ENCODE results near the gene CD19. TPM values are rescaled to one million over a fixed set of nuclear protein-coding genes. Genes with fewer than 3 reads are reported as not detected.

CD19 gene
- total RNA-seq, 1 donor from 2014 or later: not detected

- H3K27me3 ChIP-seq: no peaks in the 10 kb centered on the region
- no peaks in the 10 kb centered on the region for H3K4me1 ChIP-seq
- H3K9me3 ChIP-seq: peaks cover 4% of the 10 kb centered on the region
- DNase-seq (ENCODE audit: extremely low spot score in 2 of 2): no peak
- intact Hi-C loops (cut with DNase I): no loop called here
- TF ChIP-seq POLR2A (IDR thresholded peaks at IDR 0.05) (no peak), POLR2AphosphoS5 (IDR thresholded peaks at IDR 0.05; ENCODE audit: insufficient read depth in 1 of 2, low read depth in 1 of 2) (no peak), CTCF (IDR thresholded peaks at IDR 0.05) (no peak)
- peaks cover 0 to 67% of the 10 kb centered on the region in 2 donors for H3K36me3 ChIP-seq
- no peak overlapping the region for H3K4me3 ChIP-seq
- peak overlapping the region; percentile 29 for H3K27ac ChIP-seq
These were observed 52.3 kb downstream of the CD19 start for GRCh38 chr16:28984091-28984490.

GRCh38 chr16:28984619-28985135 is 52.9 kb downstream of the CD19 start, which contains the start of gene LAT:
TSS of gene LAT (plus strand) at chr16:28985052. CDS start at chr16:28985418, 366 bp downstream.
- intact Hi-C loops (cut with DNase I): no loop called here
- H3K27ac ChIP-seq: peak within 1 kb of the TSS; percentile 29
- peaks cover 0 to 66% of the 10 kb centered on the region in 2 donors for H3K36me3 ChIP-seq
- H3K9me3 ChIP-seq: peaks cover 4% of the 10 kb centered on the region
- H3K4me1 ChIP-seq: no peaks in the 10 kb centered on the region
- peak within 1 kb of the TSS in 1 of 2 donors; percentile 24 for H3K4me3 ChIP-seq
- TF ChIP-seq POLR2AphosphoS5 (IDR thresholded peaks at IDR 0.05; ENCODE audit: insufficient read depth in 1 of 2, low read depth in 1 of 2) (peak in 1 of 2 donors; percentile 16), CTCF (IDR thresholded peaks at IDR 0.05) (no peak), POLR2A (IDR thresholded peaks at IDR 0.05) (no peak)
- no peaks in the 10 kb centered on the region for H3K27me3 ChIP-seq
- no peak for DNase-seq (ENCODE audit: extremely low spot score in 2 of 2)

GRCh38 chr16:28985211-28986041 is 53.7 kb downstream of the CD19 start:
- Histone ChIP-seq H3K4me3 (peak overlapping the region in 1 of 2 donors; percentile 24), H3K27me3 (no peaks in the 10 kb centered on the region), H3K4me1 (no peaks in the 10 kb centered on the region), H3K36me3 (peaks cover 0 to 64% of the 10 kb centered on the region in 2 donors), H3K27ac (no peak overlapping the region), H3K9me3 (peaks cover 4% of the 10 kb centered on the region)
- intact Hi-C loops (cut with DNase I): no loop called here
- no peak for DNase-seq (ENCODE audit: extremely low spot score in 2 of 2)
- no peak for TF ChIP-seq CTCF (IDR thresholded peaks at IDR 0.05)

- H3K4me3 ChIP-seq: peak overlapping the region in 1 of 2 donors; percentile 24
- H3K4me1 ChIP-seq: no peaks in the 10 kb centered on the region
- no peaks in the 10 kb centered on the region for H3K27me3 ChIP-seq
- TF ChIP-seq POLR2AphosphoS5 (IDR thresholded peaks at IDR 0.05; ENCODE audit: insufficient read depth in 1 of 2, low read depth in 1 of 2) (no peak), CTCF (IDR thresholded peaks at IDR 0.05) (no peak), POLR2A (IDR thresholded peaks at IDR 0.05) (no peak)
- peaks cover 0 to 57% of the 10 kb centered on the region in 2 donors for H3K36me3 ChIP-seq
- intact Hi-C loops (cut with DNase I): no loop called here
- H3K27ac ChIP-seq: no peak overlapping the region
- peaks cover 4% of the 10 kb centered on the region for H3K9me3 ChIP-seq
- no peak for DNase-seq (ENCODE audit: extremely low spot score in 2 of 2)
These were observed 54.3 kb downstream of the CD19 start for GRCh38 chr16:28986046-28986445.

- no peak for DNase-seq (ENCODE audit: extremely low spot score in 2 of 2)
- Histone ChIP-seq H3K27me3 (no peaks in the 10 kb centered on the region), H3K27ac (no peak overlapping the region), H3K36me3 (peaks cover 0 to 53% of the 10 kb centered on the region in 2 donors), H3K9me3 (peaks cover 4% of the 10 kb centered on the region), H3K4me3 (peak overlapping the region in 1 of 2 donors; percentile 24), H3K4me1 (no peaks in the 10 kb centered on the region)
- TF ChIP-seq POLR2A (IDR thresholded peaks at IDR 0.05) (no peak), CTCF (IDR thresholded peaks at IDR 0.05) (no peak), POLR2AphosphoS5 (IDR thresholded peaks at IDR 0.05; ENCODE audit: insufficient read depth in 1 of 2, low read depth in 1 of 2) (no peak)
- intact Hi-C loops (cut with DNase I): no loop called here
These were observed 54.7 kb downstream of the CD19 start for GRCh38 chr16:28986492-28986891.
